Type B pancreatic cell (in vitro differentiated cells): Measurements from ENCODE around the gene ATP13A4. TPM values are rescaled to one million over a fixed set of nuclear protein-coding genes. Genes with fewer than 3 reads are reported as not detected.

Source experiments
- DNase-seq: peaks from one replicate; pipeline ENCODE4 v3.0.0; 2021; ENCODE audit warnings: mixed read lengths; ENCODE audit not compliant: unreplicated experiment; ENCODE audit errors: extremely low spot score
- H3K27ac Mint-ChIP-seq: 2 replicates; pipeline ENCODE4 v1.8.0; 2021; ENCODE audit warnings: mild to moderate bottlenecking, mixed read lengths
- H3K27me3 Mint-ChIP-seq: 2 replicates; pipeline ENCODE4 v1.8.0; 2021; ENCODE audit warnings: mixed read lengths
- H3K36me3 Mint-ChIP-seq: 2 replicates; pipeline ENCODE4 v1.8.0; 2021; ENCODE audit warnings: mixed read lengths
- H3K4me1 Mint-ChIP-seq: one replicate; pipeline ENCODE4 v1.8.0; 2021; ENCODE audit warnings: mixed read lengths; ENCODE audit not compliant: unreplicated experiment
- H3K4me3 Mint-ChIP-seq: 2 replicates; pipeline ENCODE4 v1.8.0; 2021; ENCODE audit warnings: mild to moderate bottlenecking, mixed read lengths
- H3K9me3 Mint-ChIP-seq: 2 replicates; pipeline ENCODE4 v1.8.0; 2021; ENCODE audit warnings: mixed read lengths
- total RNA-seq: library from RNA; stranded (reverse); gene quantifications from 2 replicates; pipeline ENCODE4 v1.2.1, GENCODE V29; 2021; ENCODE audit warnings: low replicate concordance
- TF ChIP-seq, protein P1 (sequence below): fragments of 200-600 bp; sonication (generic); conservative IDR thresholded peaks from 2 replicates; pipeline ENCODE4 v1.5.0; 2021; ENCODE audit warnings: antibody characterized with exemption, mild to moderate bottlenecking

Gene ATP13A4
- total RNA-seq, 1 donor from 2014 or later, result 10.2 TPM

DNA sequence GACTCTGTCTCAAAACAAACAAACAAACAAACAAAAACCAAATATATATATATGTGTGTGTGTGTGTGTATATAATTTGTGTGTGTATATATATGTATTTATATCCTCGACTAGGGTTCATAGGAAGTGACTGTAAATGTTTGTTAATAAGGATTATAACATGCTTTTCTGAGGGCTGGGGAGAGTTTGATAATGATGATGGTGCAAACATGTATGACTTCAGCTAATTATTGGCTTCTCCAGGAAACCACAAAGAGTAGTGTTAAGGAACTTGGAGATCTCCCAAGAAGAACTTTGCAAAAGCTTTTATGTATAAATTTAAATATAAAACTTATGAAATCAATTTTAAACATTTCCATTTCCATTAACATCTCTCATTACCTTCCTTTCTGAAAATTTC, 34.4 kb upstream of the ATP13A4 start:
- H3K4me1 Mint-ChIP-seq, result peaks cover 12% of the 10 kb centered on the region
- no peak overlapping the region for H3K4me3 Mint-ChIP-seq
- no peaks in the 10 kb centered on the region for H3K36me3 Mint-ChIP-seq

DNA sequence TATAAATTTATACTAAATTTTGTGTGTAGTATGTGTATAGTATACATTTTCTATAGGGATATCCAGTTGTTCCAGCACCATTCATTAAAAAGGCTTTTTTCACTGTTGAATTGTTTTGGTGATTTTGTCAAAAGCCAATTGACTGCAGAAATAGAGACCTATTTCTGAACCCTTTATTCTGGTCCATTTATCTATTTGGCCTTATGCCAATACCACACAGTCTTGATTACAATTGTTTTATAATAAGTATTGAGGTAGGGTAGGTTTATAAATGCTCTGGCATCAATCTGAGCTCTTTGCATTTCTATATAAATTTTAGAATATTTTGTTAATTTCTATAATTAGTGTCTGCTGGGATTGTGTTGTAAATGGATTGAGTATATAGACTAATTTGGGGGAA, 31.8 kb upstream of the ATP13A4 start:
- no peaks in the 10 kb centered on the region for H3K4me1 Mint-ChIP-seq
- TF ChIP-seq, protein P1, sequence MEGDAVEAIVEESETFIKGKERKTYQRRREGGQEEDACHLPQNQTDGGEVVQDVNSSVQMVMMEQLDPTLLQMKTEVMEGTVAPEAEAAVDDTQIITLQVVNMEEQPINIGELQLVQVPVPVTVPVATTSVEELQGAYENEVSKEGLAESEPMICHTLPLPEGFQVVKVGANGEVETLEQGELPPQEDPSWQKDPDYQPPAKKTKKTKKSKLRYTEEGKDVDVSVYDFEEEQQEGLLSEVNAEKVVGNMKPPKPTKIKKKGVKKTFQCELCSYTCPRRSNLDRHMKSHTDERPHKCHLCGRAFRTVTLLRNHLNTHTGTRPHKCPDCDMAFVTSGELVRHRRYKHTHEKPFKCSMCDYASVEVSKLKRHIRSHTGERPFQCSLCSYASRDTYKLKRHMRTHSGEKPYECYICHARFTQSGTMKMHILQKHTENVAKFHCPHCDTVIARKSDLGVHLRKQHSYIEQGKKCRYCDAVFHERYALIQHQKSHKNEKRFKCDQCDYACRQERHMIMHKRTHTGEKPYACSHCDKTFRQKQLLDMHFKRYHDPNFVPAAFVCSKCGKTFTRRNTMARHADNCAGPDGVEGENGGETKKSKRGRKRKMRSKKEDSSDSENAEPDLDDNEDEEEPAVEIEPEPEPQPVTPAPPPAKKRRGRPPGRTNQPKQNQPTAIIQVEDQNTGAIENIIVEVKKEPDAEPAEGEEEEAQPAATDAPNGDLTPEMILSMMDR, result no peak
- H3K36me3 Mint-ChIP-seq, result no peaks in the 10 kb centered on the region
- no peak for DNase-seq
- H3K27me3 Mint-ChIP-seq, result no peaks in the 10 kb centered on the region
- H3K27ac Mint-ChIP-seq, result no peak overlapping the region
- H3K4me3 Mint-ChIP-seq, result no peak overlapping the region
- no peaks in the 10 kb centered on the region for H3K9me3 Mint-ChIP-seq

More for the DNA sequence above, 34.4 kb upstream of the ATP13A4 start:
- DNase-seq, result no peak
- no peak overlapping the region for H3K27ac Mint-ChIP-seq
- no peaks in the 10 kb centered on the region for H3K27me3 Mint-ChIP-seq
- TF ChIP-seq, protein P1, result no peak
- no peaks in the 10 kb centered on the region for H3K9me3 Mint-ChIP-seq

DNA sequence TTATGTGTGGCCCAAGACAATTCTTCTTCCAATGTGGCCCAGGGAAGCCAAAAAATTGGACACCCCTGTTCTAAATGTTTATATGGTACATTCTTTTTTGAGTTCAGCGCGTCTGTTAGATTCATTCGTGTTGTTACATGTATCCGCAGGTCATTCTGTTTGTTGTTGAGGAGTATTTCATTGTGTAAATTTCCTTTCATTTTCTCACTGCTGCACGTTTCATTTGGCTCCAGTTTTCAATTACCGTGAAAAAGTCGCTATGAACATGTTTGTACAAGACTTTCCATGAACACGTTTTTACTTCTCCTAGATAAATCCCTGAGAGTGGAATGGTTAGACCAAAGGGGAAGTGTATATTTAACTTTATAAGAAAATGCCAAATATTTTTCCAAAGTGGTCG, 30.8 kb upstream of the ATP13A4 start:
- DNase-seq, result no peak
- Mint-ChIP-seq H3K4me1 (no peaks in the 10 kb centered on the region), H3K9me3 (no peaks in the 10 kb centered on the region), H3K4me3 (no peak overlapping the region), H3K27ac (no peak overlapping the region), H3K36me3 (no peaks in the 10 kb centered on the region), H3K27me3 (no peaks in the 10 kb centered on the region)
- TF ChIP-seq, protein P1, result no peak

DNA sequence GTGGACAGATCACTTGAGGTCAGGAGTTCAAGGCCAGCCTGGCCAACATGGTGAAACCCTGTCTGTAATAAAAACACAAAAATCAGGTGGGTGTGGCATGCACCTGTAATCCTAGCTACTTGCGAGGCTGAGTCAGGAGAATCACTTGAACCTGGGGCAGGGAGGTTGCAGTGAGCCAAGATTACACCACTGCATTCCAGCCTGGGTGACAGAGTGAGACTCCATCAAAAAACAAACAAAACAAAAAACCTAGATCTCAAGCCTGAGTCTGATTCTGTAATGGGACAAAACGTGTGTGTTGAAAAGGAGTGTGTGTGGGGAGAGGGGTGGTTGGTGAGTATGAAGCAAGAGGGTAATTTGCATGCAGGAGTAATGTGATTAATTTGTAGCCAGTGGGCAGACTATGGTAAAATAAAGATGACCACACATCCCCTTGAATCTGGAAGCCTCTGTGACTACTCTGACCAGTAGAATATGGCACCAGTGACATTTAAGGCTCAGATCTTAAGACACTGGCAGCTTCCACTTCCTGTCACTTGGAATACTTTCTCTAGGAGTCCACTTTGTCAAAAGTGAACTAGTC, 19.9 kb upstream of the ATP13A4 start:
- DNase-seq, result no peak
- H3K27me3 Mint-ChIP-seq, result no peaks in the 10 kb centered on the region

DNA sequence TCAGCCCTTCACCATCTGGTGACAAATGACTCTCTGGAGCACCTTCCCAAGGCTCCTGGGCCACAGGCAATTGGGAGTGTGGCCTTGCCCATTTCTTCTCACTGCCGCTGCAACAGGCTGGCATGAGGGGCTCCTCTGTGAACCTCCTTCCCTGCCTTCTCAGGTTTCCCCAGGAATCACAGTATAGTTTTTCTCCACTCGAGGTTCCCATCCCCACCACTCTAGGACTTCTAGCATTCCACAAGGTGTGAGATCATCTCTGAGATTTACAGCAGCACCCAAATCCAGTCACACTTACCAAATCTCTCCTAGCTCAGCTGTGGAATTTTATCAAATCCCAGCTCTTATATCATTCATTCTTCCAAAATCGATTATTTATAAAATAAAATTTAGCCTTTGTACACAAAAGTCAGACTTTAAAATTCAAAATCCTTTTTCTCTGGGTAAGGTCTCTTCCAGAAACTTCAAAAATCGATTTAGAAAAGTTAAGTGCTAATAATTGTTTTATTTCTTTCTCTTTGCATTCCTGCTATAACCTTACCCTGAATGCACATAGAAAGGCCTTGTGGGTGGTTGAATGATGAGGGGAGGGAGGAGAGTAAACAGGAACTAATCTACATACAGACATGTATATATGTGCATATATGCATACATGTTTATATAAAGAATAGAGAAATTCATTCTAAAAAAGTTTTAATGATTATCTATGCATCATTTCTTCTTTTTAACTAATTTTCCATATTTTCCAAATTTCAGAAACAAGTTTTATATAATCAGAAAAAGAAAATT, 18.9 kb upstream of the ATP13A4 start:
- DNase-seq, result no peak
- Mint-ChIP-seq H3K27me3 (no peaks in the 10 kb centered on the region), H3K4me1 (peaks cover 4% of the 10 kb centered on the region), H3K36me3 (no peaks in the 10 kb centered on the region), H3K4me3 (no peak overlapping the region), H3K27ac (no peak overlapping the region), H3K9me3 (no peaks in the 10 kb centered on the region)
- TF ChIP-seq, protein P1, result no peak

More for the DNA sequence above, 19.9 kb upstream of the ATP13A4 start:
- Mint-ChIP-seq H3K36me3 (no peaks in the 10 kb centered on the region), H3K27ac (no peak overlapping the region), H3K4me1 (peaks cover 4% of the 10 kb centered on the region), H3K4me3 (no peak overlapping the region), H3K9me3 (no peaks in the 10 kb centered on the region)
- TF ChIP-seq, protein P1, result no peak
